A549 (cell line): ENCODE measurements around the gene OR51Q1.

Source experiments
- BCL3 ChIP-seq: fragments of >200 bp; sonication (Bioruptor Twin); formaldehyde crosslinking; IDR thresholded peaks from 3 replicates; pipeline ENCODE4 v1.6.1; 2016
- BHLHE40 ChIP-seq: IDR thresholded peaks from 2 replicates; pipeline ENCODE4 v1.6.1; 2012; ENCODE audit warnings: low read depth, low read length, inconsistent platforms
- CEBPB ChIP-seq, 2 experiments: fragments of >200 bp in 1 of 2; sonication (Bioruptor Twin) in 1 of 2; formaldehyde crosslinking in 1 of 2; IDR thresholded peaks; 2 replicates each; pipeline ENCODE4 v1.6.1; 2012 to 2016
- ESRRA ChIP-seq: fragments of 150-350 bp; IDR thresholded peaks from 2 replicates; pipeline ENCODE4 v1.6.1; 2014; ENCODE audit warnings: mild to moderate bottlenecking, low read length, borderline replicate concordance
- KDM1A ChIP-seq: fragments of 200-600 bp; sonication (generic); IDR thresholded peaks from 2 replicates; pipeline ENCODE4 v1.6.1; 2016; ENCODE audit warnings: low read depth, mild to moderate bottlenecking
- POLR2A ChIP-seq: IDR thresholded peaks from 2 replicates; pipeline ENCODE4 v1.6.1; 2012; ENCODE audit warnings: mild to moderate bottlenecking, low read length
- TF ChIP-seq, protein P1 (sequence below): IDR thresholded peaks from 2 replicates; pipeline ENCODE4 v1.6.1; 2012; ENCODE audit warnings: low read depth, borderline replicate concordance
- TF ChIP-seq, protein P2 (sequence below): fragments of >200 bp; sonication (Bioruptor Twin); formaldehyde crosslinking; IDR thresholded peaks from 3 replicates; pipeline ENCODE4 v1.5.1; 2016

- TF ChIP-seq ESRRA, result no peak
- TF ChIP-seq KDM1A, result no peak
- no peak for TF ChIP-seq BHLHE40
- TF ChIP-seq, protein P1, sequence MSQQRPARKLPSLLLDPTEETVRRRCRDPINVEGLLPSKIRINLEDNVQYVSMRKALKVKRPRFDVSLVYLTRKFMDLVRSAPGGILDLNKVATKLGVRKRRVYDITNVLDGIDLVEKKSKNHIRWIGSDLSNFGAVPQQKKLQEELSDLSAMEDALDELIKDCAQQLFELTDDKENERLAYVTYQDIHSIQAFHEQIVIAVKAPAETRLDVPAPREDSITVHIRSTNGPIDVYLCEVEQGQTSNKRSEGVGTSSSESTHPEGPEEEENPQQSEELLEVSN, result no peak
- TF ChIP-seq, protein P2, sequence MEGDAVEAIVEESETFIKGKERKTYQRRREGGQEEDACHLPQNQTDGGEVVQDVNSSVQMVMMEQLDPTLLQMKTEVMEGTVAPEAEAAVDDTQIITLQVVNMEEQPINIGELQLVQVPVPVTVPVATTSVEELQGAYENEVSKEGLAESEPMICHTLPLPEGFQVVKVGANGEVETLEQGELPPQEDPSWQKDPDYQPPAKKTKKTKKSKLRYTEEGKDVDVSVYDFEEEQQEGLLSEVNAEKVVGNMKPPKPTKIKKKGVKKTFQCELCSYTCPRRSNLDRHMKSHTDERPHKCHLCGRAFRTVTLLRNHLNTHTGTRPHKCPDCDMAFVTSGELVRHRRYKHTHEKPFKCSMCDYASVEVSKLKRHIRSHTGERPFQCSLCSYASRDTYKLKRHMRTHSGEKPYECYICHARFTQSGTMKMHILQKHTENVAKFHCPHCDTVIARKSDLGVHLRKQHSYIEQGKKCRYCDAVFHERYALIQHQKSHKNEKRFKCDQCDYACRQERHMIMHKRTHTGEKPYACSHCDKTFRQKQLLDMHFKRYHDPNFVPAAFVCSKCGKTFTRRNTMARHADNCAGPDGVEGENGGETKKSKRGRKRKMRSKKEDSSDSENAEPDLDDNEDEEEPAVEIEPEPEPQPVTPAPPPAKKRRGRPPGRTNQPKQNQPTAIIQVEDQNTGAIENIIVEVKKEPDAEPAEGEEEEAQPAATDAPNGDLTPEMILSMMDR, result no peak
- no peak for TF ChIP-seq BCL3
- no peak for TF ChIP-seq CEBPB (IDR thresholded peaks at IDR 0.05)
- TF ChIP-seq POLR2A, result no peak
These were observed 37.6 kb upstream of the OR51Q1 start for GRCh38 chr11:5384335-5384734.
